ENCODE measurements around the gene PTPDC1.

PTPDC1 gene

GRCh38 chr9:94140791-94141790 is 56.8 kb downstream of the PTPDC1 start:
- no peak overlapping the region for H3K4me3 ChIP-seq (ENCODE audit: low read length)
- no peak for DNase-seq (ENCODE audit: low read depth)
- no peak for TF ChIP-seq CTCF (IDR thresholded peaks at IDR 0.05; ENCODE audit: insufficient read depth, low read depth, low read length, missing control alignments)

- H3K4me3 ChIP-seq (ENCODE audit: low read length): no peak overlapping the region
- DNase-seq (ENCODE audit: low read depth): peak; percentile 11
- TF ChIP-seq CTCF (IDR thresholded peaks at IDR 0.05; ENCODE audit: insufficient read depth, low read depth, low read length, missing control alignments): no peak
Measured at GRCh38 chr9:94142353-94142752, 58.1 kb downstream of the PTPDC1 start.

- no peak for TF ChIP-seq CTCF (IDR thresholded peaks at IDR 0.05; ENCODE audit: insufficient read depth, low read depth, low read length, missing control alignments)
- peak; percentile 11 for DNase-seq (ENCODE audit: low read depth)
- no peak overlapping the region for H3K4me3 ChIP-seq (ENCODE audit: low read length)
Measured at GRCh38 chr9:94144394-94144793, 60.1 kb downstream of the PTPDC1 start.

GRCh38 chr9:94145640-94146039 is 61.4 kb downstream of the PTPDC1 start:
- no peak for TF ChIP-seq CTCF (IDR thresholded peaks at IDR 0.05; ENCODE audit: insufficient read depth, low read depth, low read length, missing control alignments)
- no peak for DNase-seq (ENCODE audit: low read depth)
- H3K4me3 ChIP-seq (ENCODE audit: low read length): no peak overlapping the region

GRCh38 chr9:94147776-94148175 is 63.5 kb downstream of the PTPDC1 start:
- no peak overlapping the region for H3K4me3 ChIP-seq (ENCODE audit: low read length)
- TF ChIP-seq CTCF (IDR thresholded peaks at IDR 0.05; ENCODE audit: insufficient read depth, low read depth, low read length, missing control alignments): no peak
- DNase-seq (ENCODE audit: low read depth): peak; percentile 28

- DNase-seq (ENCODE audit: low read depth): no peak
- no peak overlapping the region for H3K4me3 ChIP-seq (ENCODE audit: low read length)
- no peak for TF ChIP-seq CTCF (IDR thresholded peaks at IDR 0.05; ENCODE audit: insufficient read depth, low read depth, low read length, missing control alignments)
Measured at GRCh38 chr9:94148419-94148818, 64.2 kb downstream of the PTPDC1 start.

All from epithelial cell of esophagus (primary cell).